NCI-H2227 (cell line): ENCODE results near the gene CNOT9.

Experiments used
- DNase-seq: peaks from one replicate; lab custom pipeline; 2025; ENCODE audit not compliant: unreplicated experiment; lab: John Stamatoyannopoulos, UW

CNOT9 gene

GRCh38 chr2:218577482-218578220, 9.0 kb downstream of the CNOT9 start:
- DNase-seq: no peak

- DNase-seq: no peak
Measured at GRCh38 chr2:218578272-218578877, 9.7 kb downstream of the CNOT9 start.

- no peak for DNase-seq
Measured at GRCh38 chr2:218582076-218582475, 13.4 kb downstream of the CNOT9 start.

GRCh38 chr2:218583983-218584850, 15.6 kb downstream of the CNOT9 start:
- DNase-seq: no peak

- DNase-seq: no peak
Measured at GRCh38 chr2:218585541-218585940, 16.9 kb downstream of the CNOT9 start.

GRCh38 chr2:218605432-218605831, 36.8 kb downstream of the CNOT9 start:
- DNase-seq: no peak

- DNase-seq: peak; percentile 51
Measured at GRCh38 chr2:218607436-218608115, 38.9 kb downstream of the CNOT9 start, which contains the start of gene PLCD4. PLCD4 (plus strand) TSS chr2:218607899; CDS start chr2:218615740, 7,841 bp downstream.

- no peak for DNase-seq
Measured at GRCh38 chr2:218615868-218616315, 47.3 kb downstream of the CNOT9 start.

GRCh38 chr2:218618102-218618860, 49.6 kb downstream of the CNOT9 start:
- no peak for DNase-seq

GRCh38 chr2:218621007-218621406, 52.4 kb downstream of the CNOT9 start:
- no peak for DNase-seq

GRCh38 chr2:218622606-218623365, 54.1 kb downstream of the CNOT9 start:
- no peak for DNase-seq

GRCh38 chr2:218623366-218623705, 54.7 kb downstream of the CNOT9 start:
- DNase-seq: no peak

GRCh38 chr2:218626369-218626768, 57.7 kb downstream of the CNOT9 start:
- DNase-seq: no peak

- DNase-seq: no peak
Measured at GRCh38 chr2:218627939-218628338, 59.3 kb downstream of the CNOT9 start.

GRCh38 chr2:218631837-218632236, 63.2 kb downstream of the CNOT9 start:
- DNase-seq: no peak

- DNase-seq: no peak
Measured at GRCh38 chr2:218635719-218636118, 67.1 kb downstream of the CNOT9 start.

- no peak for DNase-seq
Measured at GRCh38 chr2:218638372-218638771, 69.7 kb downstream of the CNOT9 start.

- DNase-seq: no peak
Measured at GRCh38 chr2:218642121-218642656, 73.5 kb downstream of the CNOT9 start.

GRCh38 chr2:218642786-218643185, 74.1 kb downstream of the CNOT9 start:
- DNase-seq: no peak
